Loucy (cell line): ENCODE results near the gene E2F3.

Experiments used
- H2AFZ ChIP-seq: fragments of 200-600 bp; sonication (generic); 2 replicates; pipeline ENCODE4 v1.6.0; 2016; ENCODE audit warnings: antibody characterized with exemption, mild to moderate bottlenecking, low read length, moderate library complexity
- H3F3A ChIP-seq: fragments of 200-600 bp; 2 replicates; pipeline ENCODE4 v1.6.0; 2016; ENCODE audit warnings: antibody characterized with exemption, low read depth, mild to moderate bottlenecking
- H3K27me3 ChIP-seq: fragments of 200-600 bp; sonication (generic); 2 replicates; pipeline ENCODE4 v1.6.1; 2014; ENCODE audit warnings: low read length, mild to moderate bottlenecking; ENCODE audit not compliant: insufficient read depth, poor library complexity, severe bottlenecking
- H3K36me3 ChIP-seq: fragments of 200-600 bp; sonication (generic); 2 replicates; pipeline ENCODE4 v1.6.1; 2016; ENCODE audit warnings: low read length; ENCODE audit not compliant: insufficient read depth
- H3K4me1 ChIP-seq: fragments of 200-600 bp; sonication (generic); 2 replicates; pipeline ENCODE4 v1.5.1; 2014; ENCODE audit warnings: low read length, mild to moderate bottlenecking; ENCODE audit not compliant: insufficient read depth, poor library complexity, severe bottlenecking
- H3K4me2 ChIP-seq: fragments of 200-600 bp; sonication (generic); 2 replicates; pipeline ENCODE4 v1.6.0; 2014; ENCODE audit warnings: antibody characterized with exemption, low read length, low read depth, mild to moderate bottlenecking; ENCODE audit not compliant: poor library complexity, severe bottlenecking
- H3K4me3 ChIP-seq: fragments of 200-600 bp; sonication (generic); 2 replicates; pipeline ENCODE4 v1.5.1; 2014; ENCODE audit warnings: low read length, mild to moderate bottlenecking, mixed read lengths; ENCODE audit not compliant: poor library complexity, severe bottlenecking
- H3K79me2 ChIP-seq: fragments of 200-600 bp; sonication (generic); 2 replicates; pipeline ENCODE4 v1.6.1; 2014; ENCODE audit warnings: low read length; ENCODE audit not compliant: insufficient read depth
- H3K9ac ChIP-seq: fragments of 200-600 bp; sonication (generic); 2 replicates; pipeline ENCODE4 v1.6.0; 2014; ENCODE audit warnings: mild to moderate bottlenecking, low read depth, low read length, moderate library complexity; ENCODE audit not compliant: poor library complexity, severe bottlenecking
- H3K9me2 ChIP-seq: fragments of 200-600 bp; sonication (generic); replicated peaks from 2 replicates; pipeline ENCODE4 v1.6.1; 2016; ENCODE audit warnings: low read depth, low read length, mixed read lengths
- H3K9me3 ChIP-seq: fragments of 200-600 bp; sonication (generic); 2 replicates; pipeline ENCODE4 v1.6.1; 2014; ENCODE audit warnings: mild to moderate bottlenecking, antibody characterized with exemption, low read length, low read depth; ENCODE audit not compliant: insufficient read depth
- H4K20me1 ChIP-seq: fragments of 200-600 bp; sonication (generic); 2 replicates; pipeline ENCODE4 v1.6.0; 2014; ENCODE audit warnings: antibody characterized with exemption, low read length, mild to moderate bottlenecking; ENCODE audit not compliant: insufficient read depth, poor library complexity, severe bottlenecking
- EZH2phosphoT487 ChIP-seq: fragments of 200-600 bp; IDR thresholded peaks from 2 replicates; pipeline ENCODE4 v1.6.1; 2018; ENCODE audit warnings: antibody characterized with exemption, mild to moderate bottlenecking, moderate library complexity, borderline replicate concordance
- TF ChIP-seq, protein P1 (sequence below): fragments of 200-600 bp; sonication (generic); conservative IDR thresholded peaks from 2 replicates; pipeline ENCODE4 v1.5.1; 2014; ENCODE audit warnings: mild to moderate bottlenecking, antibody characterized with exemption, low read length

Gene E2F3

DNA sequence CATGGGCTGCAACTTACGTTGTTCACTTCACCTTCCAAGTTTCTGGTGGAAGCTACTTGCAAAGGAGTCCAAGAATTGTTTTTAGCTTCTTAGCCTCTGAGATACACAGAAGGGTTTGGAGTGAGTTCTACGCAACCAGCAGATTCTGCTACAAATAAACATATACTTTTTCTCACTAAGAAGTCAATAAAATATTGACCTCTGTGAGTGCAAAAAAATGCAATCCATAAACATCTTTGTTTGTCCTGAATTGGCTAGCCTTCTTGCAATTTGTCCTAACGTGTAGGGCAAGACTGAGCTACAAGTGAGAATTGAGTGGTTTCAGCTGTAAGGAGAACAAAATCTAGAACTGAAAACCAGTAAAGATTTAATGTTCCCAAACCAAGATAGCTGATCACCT lies 26.2 kb upstream of the E2F3 start:
- no peak overlapping the region for H3K4me3 ChIP-seq
- H3F3A ChIP-seq: no peaks in the 10 kb centered on the region
- no peak for TF ChIP-seq EZH2phosphoT487
- TF ChIP-seq, protein P1, sequence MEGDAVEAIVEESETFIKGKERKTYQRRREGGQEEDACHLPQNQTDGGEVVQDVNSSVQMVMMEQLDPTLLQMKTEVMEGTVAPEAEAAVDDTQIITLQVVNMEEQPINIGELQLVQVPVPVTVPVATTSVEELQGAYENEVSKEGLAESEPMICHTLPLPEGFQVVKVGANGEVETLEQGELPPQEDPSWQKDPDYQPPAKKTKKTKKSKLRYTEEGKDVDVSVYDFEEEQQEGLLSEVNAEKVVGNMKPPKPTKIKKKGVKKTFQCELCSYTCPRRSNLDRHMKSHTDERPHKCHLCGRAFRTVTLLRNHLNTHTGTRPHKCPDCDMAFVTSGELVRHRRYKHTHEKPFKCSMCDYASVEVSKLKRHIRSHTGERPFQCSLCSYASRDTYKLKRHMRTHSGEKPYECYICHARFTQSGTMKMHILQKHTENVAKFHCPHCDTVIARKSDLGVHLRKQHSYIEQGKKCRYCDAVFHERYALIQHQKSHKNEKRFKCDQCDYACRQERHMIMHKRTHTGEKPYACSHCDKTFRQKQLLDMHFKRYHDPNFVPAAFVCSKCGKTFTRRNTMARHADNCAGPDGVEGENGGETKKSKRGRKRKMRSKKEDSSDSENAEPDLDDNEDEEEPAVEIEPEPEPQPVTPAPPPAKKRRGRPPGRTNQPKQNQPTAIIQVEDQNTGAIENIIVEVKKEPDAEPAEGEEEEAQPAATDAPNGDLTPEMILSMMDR: no peak
- H3K4me2 ChIP-seq: no peak overlapping the region
- no peaks in the 10 kb centered on the region for H3K27me3 ChIP-seq
- no peaks in the 10 kb centered on the region for H3K4me1 ChIP-seq
- H3K9ac ChIP-seq: no peak overlapping the region
- no peaks in the 10 kb centered on the region for H3K9me3 ChIP-seq
- no peaks in the 10 kb centered on the region for H4K20me1 ChIP-seq
- H2AFZ ChIP-seq: no peak overlapping the region
- no peaks in the 10 kb centered on the region for H3K36me3 ChIP-seq
- H3K9me2 ChIP-seq: no peaks in the 10 kb centered on the region
- H3K79me2 ChIP-seq: no peaks in the 10 kb centered on the region

DNA sequence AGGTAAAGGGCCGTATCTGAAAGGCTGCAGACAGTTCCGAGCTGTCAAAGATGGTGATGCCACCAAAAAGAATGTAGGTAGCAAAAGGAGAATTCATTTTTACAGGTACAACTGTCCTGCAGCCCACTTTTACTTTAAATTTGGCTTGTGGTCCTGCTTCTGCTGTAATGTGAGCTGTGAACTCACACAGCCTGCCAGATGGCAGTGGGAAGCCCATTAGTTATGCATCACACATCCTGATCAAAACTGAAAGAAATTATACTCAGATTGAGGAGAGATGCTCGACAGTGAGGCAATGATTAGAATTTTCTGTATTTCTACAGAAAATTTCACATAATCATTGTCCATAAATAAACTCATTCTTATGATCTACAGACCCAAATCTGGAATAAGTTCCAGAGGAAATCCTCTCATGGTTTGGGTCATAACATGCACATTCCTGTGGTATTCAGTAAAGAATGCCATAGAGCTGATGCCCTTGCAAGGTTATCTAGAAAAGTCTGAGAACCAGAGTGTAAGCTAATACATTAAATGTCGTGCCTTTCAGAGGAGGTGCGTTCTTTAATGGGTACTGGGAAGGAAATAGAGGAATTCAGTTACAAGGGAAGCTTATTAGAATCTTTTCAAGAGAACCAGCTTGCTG lies 23.9 kb upstream of the E2F3 start:
- no peak for TF ChIP-seq EZH2phosphoT487
- TF ChIP-seq, protein P1: no peak
- Histone ChIP-seq H3K36me3 (no peaks in the 10 kb centered on the region), H3K4me1 (no peaks in the 10 kb centered on the region), H4K20me1 (no peaks in the 10 kb centered on the region), H3K4me3 (no peak overlapping the region), H3K27me3 (no peaks in the 10 kb centered on the region), H3K4me2 (no peak overlapping the region), H3K79me2 (no peaks in the 10 kb centered on the region), H3K9me2 (no peaks in the 10 kb centered on the region), H3K9me3 (no peaks in the 10 kb centered on the region; the same call in 1 of the 2 replicates), H3K9ac (no peak overlapping the region), H3F3A (no peaks in the 10 kb centered on the region), H2AFZ (no peak overlapping the region)

DNA sequence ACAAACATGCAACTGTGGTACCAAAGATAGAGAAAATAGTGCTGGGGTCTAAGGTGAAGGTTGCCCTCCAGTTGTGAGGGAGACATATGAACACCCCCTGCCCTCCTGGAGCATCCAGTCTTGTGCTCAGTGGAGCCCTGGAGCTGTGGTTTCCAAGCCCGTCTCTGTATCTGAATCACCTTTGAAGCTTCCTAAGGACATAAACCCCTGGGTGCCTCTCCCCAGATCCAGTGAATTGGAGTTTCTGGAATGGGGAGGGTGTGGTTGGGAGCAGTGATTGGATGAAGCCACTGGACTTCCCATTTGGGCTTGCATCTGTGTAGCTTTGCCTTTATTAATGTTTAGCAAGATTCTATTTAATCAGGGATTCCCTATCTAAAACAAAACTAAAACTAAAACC lies 22.4 kb upstream of the E2F3 start:
- H2AFZ ChIP-seq: no peak overlapping the region
- H3F3A ChIP-seq: no peaks in the 10 kb centered on the region

More for the DNA sequence above, 22.4 kb upstream of the E2F3 start:
- no peaks in the 10 kb centered on the region for H3K36me3 ChIP-seq
- TF ChIP-seq, protein P1: no peak
- TF ChIP-seq EZH2phosphoT487: no peak
- no peaks in the 10 kb centered on the region for H3K27me3 ChIP-seq
- H3K9ac ChIP-seq: no peak overlapping the region
- H3K9me2 ChIP-seq: no peaks in the 10 kb centered on the region
- H3K9me3 ChIP-seq: no peaks in the 10 kb centered on the region; the same call in 1 of the 2 replicates
- no peaks in the 10 kb centered on the region for H4K20me1 ChIP-seq
- no peak overlapping the region for H3K4me2 ChIP-seq
- no peaks in the 10 kb centered on the region for H3K79me2 ChIP-seq
- no peaks in the 10 kb centered on the region for H3K4me1 ChIP-seq
- H3K4me3 ChIP-seq: no peak overlapping the region
